Left colon (tissue), 2 donors: Measurements from ENCODE around the gene FAM170B. TPM values are rescaled to one million over a fixed set of nuclear protein-coding genes. Genes with fewer than 3 reads are reported as not detected.

ENCODE experiments used
- ATAC-seq: fragments of 200-7000 bp; cut with Tn5 transposase; one replicate; pipeline ENCODE4 v1.9.1; 2020; ENCODE audit warnings: mild to moderate bottlenecking, moderate library complexity
- DNase-seq, 2 donors: peaks; one replicate each; pipeline ENCODE4 v3.0.0-alpha.2; 2020
- intact Hi-C, 2 donors: fragments of 100-400 bp; cut with DNase I in 1 of 2; cut with micrococcal nuclease in 1 of 2; formaldehyde crosslinking; loops; one replicate each; pipeline versions ENCODE4 v1.11.2 to v1.14.0; 2022; cut with DNase I, micrococcal nuclease
- total RNA-seq, 2 donors: library from RNA; stranded (reverse); fragmentation: NEBNext Ultra II Directional; extraction: Animal tissue kit (Norgen Biotek cat#: 25700); gene quantifications; one replicate each; pipeline ENCODE4 v1.2.1, GENCODE V29; 2021
- donor health status: DM: no; HTN: no; CAD: no.
- donor health status: DM: yes; HTN: yes; CAD: no.

The FAM170B gene
- total RNA-seq, 2 donors from 2014 or later = not detected

DNA sequence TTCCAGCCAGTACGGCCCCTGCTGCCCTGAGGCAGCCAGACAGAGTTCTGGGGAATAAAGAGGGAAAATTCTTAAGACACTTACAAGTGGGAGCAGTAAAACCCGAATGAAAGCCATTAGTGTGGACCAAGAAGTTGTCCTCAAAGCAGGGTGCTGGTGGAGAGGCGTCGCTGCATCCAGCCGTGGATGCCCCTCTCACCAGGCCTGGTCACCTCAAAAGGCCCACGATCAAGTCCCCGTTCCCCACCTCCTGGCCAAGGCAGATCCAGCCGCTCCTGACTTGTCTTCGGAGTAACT lies 19.2 kb downstream of the FAM170B start:
- no peak for ATAC-seq
- intact Hi-C loops = no loop called here
- DNase-seq = no peak

DNA sequence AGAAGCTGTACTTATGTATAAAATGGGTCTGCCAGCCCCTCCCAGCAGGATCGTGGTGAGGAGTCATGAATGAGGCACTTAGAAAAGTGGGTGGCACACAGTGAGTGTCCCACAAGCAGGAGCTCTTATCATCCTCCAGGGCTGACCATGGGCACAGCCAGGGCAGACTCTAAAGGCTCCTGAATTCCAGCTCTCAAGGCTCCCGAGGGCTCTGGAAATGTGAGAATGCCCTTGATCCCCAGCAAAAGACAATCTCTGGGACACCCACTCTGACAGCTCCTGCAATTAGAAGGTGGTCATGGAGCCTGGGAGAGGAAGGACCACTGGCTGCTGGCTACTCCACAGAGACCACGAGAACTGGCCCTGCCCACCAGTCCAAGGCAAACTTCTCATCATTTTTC lies 20.1 kb downstream of the FAM170B start:
- ATAC-seq = no peak
- DNase-seq = no peak
- intact Hi-C loops = no loop called here

DNA sequence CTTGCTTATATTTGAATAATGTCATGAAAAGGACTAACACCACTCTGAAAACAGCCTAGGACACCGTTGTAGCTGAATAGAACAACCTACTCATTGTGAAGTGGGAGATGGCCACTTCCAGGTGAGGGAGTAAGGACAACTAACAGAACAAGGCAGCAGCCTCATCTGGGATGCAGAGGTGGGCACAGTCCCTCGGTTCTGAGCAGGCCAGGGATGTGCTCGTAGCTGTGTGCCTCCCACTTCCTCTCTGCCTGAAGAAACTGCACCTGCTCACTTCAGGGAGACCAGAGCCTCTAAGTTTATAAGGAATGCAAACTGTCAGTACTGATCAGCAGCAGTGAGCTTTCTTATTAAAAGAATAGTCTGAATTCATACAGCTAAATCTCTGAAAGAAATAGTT lies 21.0 kb downstream of the FAM170B start:
- DNase-seq (no peak), ATAC-seq (no peak)
- intact Hi-C loops = no loop called here

DNA sequence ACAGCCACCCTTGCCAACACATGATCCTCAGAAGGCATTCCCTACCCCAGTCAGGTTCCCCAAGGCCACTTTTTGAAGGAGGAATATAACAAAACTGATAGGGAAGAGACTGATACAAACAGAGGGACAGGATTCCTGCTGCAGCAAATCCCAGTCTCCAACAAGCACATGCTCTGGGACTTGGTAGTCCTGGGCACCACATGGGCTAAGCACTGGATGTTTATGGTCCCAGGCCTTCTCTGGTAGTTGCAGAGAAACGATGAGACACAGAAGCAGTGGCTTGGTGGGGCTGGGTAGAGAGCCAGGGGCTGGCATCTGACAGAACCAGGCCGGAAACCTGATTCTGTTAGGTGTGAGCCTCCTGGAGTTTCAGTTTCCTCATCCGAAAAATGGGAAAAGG lies 21.7 kb downstream of the FAM170B start:
- intact Hi-C loops = no loop called here
- ATAC-seq (no peak), DNase-seq (no peak)

DNA sequence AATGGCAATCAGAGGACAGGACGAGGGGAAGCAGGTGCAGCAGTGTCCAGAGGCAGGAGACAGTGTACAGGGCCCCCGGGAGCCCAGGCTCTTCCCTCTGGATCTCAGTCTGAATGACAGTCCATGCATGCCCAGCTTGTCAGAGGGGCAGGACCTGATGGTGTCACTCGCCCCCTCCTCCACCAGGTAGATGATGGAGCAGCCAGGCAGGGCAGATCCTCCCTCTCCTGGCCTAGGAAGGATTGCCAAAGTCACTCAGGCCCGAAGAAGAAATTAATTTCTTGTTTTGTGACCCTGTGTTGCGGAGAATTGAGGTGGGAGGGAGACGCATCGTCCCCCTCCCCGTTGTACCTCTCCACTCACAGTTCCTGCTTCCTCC lies 22.5 kb downstream of the FAM170B start:
- intact Hi-C loops = no loop called here
- ATAC-seq (no peak), DNase-seq (no peak)

DNA sequence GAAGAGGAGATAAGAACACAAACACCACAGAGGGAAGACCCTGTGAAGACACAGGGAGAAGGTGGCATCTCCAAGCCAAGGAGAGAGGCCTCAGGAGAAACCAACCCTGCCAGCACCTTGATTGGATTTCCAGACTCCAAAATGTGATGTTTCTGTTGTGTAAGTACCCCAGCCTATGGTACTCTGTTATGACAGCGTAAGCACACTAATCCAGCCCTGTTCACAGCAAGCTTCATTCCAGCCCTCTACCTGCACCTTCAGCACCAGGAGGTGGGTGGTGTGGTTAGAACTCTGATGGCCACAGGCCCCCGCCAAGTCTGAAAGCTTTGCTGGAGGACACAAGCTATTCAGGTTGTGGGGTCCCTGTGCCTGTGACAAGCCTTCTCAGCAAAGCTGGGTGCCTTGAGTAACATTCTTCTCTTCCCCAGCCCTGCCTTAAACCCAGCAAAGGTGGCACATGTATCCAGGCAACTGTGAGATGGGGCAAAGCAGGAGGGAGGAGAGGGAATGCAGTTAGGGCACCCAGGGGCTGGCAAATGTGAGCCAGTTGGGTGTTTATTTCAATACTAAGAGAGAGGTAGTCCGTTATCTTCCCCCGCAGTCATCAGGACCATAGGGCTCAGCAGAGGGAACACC lies 23.0 kb downstream of the FAM170B start:
- DNase-seq = no peak
- ATAC-seq = no peak
- intact Hi-C loops = no loop called here

DNA sequence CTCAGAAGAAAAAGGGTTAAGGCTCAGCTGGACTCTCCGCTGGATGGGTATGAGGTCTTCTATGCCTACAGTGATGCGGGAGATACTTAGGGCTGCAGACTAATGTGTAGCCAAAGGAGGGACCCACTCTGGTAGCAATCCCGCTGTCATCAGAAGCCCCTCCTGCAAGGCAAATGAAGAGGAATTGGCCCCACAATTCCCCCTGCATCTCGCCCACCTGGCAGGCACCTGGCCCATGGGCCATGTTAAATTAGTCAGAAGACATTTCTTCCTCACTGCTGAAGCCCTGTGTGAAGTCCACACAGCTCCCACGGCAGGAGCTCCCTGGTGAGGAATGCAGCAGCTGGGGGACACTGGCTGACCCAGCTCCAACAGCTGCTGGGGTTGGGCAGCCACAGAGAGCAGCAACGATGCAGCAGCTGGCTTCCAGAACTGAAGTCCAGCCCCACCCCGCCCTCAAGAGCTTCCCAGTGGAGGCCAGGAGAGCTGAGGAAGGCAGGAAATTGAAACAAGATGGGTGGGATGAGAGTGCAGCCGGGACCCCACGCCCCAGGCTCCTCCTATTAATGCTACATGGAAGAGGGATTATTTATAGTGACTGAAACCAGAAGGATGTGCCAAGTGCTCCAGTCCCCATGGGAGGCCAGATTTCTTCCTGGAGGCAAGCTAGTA lies 24.0 kb downstream of the FAM170B start:
- intact Hi-C loops = no loop called here
- DNase-seq (peak; percentile 31 to 36), ATAC-seq (no peak)

DNA sequence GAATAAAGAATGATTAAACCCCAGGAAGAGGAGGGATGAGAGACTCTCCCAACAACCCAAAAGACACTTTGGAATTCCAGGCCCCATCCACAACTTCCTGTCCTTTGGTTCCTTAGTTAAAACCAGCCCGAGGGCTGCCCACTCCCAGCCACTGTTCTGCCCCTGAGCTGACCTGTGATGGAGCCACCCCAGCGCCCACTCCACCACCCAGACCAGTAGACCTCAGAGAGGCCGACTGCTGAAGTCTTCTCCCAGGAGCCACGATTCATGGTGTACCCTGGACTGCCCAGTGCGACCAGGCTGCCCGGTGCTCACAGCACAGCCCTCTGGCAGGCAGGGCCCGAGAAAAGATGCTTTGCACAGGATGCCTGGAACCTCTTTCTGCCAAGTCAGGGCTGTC lies 25.2 kb downstream of the FAM170B start:
- DNase-seq (no peak), ATAC-seq (no peak)
- intact Hi-C loops = no loop called here

DNA sequence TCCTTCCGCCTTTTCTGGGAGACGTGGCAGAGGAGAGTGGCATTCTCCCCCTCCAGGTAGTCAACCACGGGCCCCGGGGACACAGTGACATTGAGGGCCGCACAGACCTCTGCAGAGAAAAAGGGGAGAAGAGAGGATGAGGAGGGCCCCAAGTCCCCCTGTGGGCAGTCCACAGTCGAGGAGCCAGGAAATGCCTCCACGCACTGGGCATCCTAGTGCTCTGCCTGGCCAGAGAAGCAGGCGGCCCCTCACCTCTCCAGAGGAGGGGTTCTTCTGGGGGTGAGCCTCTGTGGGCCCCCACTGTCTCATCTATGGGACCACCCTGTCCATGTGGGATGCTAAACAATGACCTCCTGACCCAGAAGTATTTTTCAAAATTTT lies 25.9 kb downstream of the FAM170B start:
- no peak for DNase-seq
- no peak for ATAC-seq
- intact Hi-C loops = no loop called here

DNA sequence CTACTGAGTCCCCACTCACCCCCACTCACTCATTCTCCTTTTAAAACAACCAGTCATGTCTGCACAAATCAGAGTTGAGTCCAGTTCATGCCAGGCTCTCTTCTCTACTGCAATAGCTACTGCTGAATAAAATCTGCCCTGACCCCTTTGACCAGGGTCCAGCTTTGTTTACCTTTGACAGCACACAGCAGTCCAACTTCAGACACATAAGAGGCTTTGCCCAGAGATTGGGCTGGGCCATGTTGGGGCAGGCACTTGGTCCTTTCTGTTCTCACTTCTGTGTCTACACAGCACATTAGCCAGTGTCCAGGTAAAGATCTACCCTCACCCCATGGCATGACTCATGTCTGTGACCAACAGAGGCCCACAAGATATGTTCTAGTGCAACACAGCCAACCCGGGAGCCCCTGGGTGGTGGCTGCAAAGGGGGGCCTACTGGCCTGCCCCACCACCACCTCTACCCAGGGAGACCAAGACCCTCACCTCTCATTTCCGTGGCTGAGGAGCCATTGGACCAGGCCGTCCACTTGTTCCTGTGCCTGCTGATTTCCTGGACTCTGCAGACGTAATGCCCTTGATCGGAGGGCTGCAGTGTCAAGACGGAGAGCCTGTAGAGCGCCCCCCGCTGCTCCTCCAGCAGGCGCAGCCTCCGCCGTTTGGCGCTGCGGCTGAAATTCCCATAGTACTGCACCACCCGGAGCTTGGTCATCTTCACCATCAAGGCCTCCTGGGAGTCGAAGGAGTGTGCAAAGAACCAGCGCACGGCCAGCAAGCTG lies 26.5 kb downstream of the FAM170B start:
- ATAC-seq (no peak), DNase-seq (no peak)

DNA sequence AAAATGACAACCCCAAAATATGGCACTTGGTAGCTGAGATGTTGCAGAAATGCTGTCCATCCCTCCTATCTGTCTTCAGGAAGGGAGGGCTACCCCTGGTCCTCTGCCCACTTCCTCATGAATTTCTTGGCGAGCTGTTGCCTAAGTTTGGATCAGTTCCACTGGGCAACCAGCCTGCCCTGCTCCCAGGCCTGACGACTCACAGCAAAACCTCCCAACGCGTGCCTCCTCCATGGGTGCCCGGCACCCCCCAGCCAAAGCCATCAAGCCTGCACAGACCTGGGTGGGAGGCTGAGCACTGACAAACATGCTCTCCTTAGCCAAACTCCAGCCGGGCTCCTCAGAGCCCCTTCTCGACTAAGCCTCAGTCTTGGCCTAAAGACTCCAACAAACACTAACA lies 27.4 kb downstream of the FAM170B start:
- DNase-seq = peak in 1 of 2 donors; percentile 15
- intact Hi-C loops = no loop called here
- no peak for ATAC-seq

More for the DNA sequence above, 26.5 kb downstream of the FAM170B start:
- intact Hi-C loops = no loop called here

DNA sequence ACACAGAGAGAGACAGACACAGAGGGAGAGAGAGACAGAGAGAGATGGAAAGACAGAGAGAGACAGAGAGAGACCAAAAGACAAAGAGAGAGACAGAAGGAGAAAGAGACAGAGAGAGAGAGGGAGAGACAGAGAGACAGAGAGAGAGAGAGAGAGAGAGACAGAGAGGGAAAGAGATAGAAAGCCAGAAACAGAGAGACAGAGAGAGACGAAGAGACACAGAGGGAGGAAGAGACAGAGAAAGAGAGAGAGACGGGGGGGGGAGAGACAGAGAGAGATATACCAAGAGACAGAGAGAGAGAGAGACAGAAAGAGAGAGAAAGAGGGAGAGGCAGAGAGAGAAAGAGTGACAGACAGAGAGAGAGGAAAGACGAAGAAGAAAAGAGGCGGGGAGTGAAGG lies 28.7 kb downstream of the FAM170B start:
- no peak for ATAC-seq
- no peak for DNase-seq
- intact Hi-C loops = no loop called here

DNA sequence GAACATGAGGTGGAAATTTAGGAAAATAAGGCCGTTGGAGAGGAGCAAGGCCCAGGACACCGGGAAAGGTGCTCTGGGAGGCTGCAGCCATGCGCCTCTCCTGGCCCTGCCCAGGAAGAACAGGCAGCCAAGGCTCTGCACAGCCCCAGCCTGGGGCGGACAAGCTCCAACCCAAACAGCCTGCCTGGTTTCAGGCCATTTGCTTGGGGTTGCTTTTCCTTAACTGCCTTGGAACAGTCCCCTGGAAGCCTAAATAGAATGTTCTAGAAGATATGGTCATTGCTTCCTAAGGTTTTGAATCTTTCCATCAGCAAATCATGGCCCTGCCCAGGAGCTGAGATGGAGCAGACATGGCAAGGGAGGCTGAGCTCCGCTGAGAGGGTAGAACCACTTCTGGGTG lies 29.5 kb downstream of the FAM170B start:
- no peak for ATAC-seq
- no peak for DNase-seq
- intact Hi-C loops = no loop called here

DNA sequence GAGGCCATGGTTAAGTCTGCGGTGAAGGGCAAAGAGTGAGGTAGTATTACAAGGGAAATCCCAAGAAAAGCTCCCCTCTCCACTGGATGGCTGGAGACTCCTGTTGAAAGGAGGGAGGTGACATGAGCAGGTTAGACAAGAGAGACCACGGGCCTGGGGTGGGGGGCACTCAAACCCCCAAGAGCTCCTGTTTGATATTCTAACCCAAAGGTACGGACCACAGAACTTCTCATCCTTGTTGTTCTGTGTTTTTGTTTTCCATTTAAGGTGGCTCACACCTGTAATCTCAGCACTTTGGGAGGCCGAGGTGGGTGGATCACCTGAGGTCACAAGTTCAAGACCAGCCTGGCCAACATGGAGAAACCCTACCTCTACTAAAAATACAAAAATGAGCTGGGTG lies 30.1 kb downstream of the FAM170B start:
- no peak for DNase-seq
- intact Hi-C loops = no loop called here
- ATAC-seq = no peak

DNA sequence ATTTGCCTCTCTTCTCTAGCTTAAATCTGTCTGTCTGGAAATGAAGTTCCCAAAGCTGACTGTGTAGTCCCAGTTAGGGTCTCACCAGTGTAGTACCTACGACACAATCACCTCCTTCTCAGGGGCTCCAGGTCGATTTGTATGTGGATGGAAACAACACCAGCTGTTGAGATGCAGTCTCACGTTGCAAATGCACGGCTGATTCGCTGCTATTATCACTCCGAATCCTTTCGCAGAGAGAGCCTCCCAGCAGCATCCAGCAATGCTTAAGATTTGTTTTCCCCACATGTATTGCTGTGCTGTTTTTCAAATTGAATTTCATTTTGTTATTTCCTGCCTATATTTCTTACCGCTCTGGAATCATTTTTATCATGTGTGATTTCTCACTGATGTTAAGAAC lies 34.8 kb downstream of the FAM170B start:
- no peak for ATAC-seq
- DNase-seq = no peak
- intact Hi-C loops = no loop called here

DNA sequence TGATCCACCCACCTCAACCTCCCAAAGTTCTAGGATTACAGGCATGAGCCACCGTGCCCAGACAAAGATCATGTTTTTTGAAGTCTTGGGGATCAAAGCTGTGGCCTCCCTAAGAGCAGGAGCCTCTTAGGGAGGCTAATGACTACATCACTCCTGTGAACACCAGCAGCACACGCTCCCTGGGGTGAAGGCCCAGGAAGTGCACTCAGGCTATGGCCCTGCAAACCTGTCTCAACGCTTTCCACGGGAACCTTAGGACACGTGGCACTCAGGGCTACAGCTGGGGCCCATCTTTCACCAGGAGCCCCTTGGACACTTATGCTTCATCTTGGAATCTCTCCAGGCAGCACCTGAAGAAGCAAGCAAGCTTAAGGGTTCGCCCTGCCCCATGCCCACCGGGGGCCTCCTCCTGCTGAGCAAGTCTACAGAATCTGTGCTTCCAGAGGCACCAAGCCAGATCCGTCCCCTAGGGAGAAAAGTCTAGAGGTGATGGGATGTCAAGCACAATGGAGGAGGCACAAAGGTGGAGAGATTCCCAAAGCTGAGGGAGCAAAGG lies 36.9 kb downstream of the FAM170B start:
- no peak for ATAC-seq
- no peak for DNase-seq
- intact Hi-C loops = no loop called here

DNA sequence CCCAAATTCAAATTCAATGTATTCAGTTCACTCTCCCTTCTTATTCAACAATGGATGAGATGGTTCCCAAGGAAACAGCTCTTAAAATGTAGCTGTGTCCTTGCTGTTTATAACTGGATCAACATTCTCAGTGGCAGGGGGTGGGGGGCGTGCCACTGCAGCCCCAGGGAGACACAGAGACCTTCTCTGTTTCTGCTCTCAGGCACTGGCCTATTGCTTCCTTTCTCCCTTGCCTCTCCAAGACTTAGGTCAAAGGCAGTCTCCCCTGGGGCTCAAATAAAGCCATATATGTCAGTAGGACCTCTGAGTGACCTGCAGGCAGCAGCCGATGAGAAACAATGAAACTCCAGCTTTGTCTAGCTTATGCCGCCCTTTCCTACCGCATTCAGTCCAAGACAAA lies 39.2 kb downstream of the FAM170B start:
- DNase-seq = no peak
- intact Hi-C loops = no loop called here
- ATAC-seq = no peak

DNA sequence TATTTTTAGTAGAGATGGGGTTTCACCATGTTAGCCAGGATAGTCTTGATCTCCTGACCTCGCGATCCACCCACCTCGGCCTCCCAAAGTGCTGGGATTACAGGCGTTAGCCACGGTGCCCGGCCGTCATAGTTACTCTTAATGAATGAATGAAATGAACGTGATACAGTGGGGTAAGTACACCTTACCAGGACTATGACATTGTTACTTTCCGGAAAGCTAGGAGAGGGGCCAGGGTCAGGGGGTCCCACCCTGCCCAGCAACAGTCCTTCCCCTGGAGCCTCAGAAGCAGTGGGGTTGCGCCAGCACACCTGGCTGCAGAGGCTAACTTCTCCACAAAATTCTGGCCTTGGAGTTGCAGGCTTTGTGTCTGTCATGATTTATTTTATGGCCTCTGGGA lies 39.9 kb downstream of the FAM170B start:
- DNase-seq (no peak), ATAC-seq (no peak)
- intact Hi-C loops = no loop called here

DNA sequence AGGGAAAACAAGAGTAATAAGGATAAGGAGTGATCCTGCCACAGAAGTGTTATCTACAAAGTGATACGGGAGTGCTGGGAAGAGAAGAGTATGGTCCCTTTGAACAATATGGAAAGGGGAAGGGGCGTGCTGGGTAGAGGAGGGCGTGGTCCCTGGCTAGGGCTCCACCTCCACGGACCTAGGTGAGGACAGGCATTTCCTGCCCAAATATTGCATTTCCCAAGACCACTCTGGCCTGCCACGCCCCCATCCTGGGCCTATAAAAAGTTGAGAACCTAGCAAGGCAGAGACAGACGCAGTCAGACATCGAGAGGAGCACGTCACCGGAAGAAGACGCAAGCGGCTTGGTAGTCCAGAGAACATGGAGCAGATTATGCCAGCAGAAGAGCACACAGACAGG lies 41.3 kb downstream of the FAM170B start:
- ATAC-seq (no peak), DNase-seq (no peak)
- intact Hi-C loops = no loop called here

DNA sequence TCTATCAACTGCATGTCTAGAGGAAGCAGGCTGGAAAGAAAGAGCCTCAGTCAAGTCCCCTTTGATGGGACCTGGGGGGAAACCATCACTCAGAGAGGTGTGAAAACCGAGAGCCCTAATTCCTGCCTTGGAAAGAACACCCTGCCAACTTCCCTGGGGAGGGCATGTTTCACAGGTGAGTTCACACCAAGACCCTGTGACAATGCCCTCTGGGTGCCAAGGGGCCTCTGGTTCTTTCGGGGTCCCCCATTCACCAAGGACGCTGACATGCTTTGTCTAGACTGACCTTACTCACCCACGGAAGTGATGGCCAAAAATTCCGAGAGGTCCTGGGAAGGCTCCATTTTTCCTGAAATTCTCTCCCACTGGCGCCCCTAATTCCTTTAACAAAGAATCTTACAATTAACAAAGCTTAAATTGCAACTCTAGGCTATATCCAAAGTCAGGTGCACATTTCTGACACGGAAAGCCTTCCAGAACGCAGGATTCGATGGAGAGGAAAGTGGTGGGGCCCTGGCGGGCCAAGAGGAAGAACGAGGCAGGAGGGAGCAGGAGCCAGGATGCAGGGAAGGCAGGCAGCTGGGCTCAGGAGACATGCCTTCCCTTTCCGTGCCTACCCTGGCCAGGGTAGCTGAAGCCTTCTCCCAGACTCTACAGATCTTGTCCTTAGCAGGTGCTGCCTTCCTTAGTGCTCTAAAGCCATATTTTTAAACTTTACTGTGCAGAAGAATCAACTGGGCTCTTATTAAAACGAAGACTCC lies 42.2 kb downstream of the FAM170B start:
- intact Hi-C loops = no loop called here
- DNase-seq = no peak
- no peak for ATAC-seq
